WTC11 (cell line): ENCODE results near the gene UNKL. TPM values are rescaled to one million over a fixed set of nuclear protein-coding genes. Genes with fewer than 3 reads are reported as not detected.
A peak's percentile ranks its signal among the peaks of the same experiment; 100 is the strongest.

Source experiments
- ATAC-seq: fragments of 200-7000 bp; cut with Tn5 transposase; 2 replicates; pipeline ENCODE4 v1.10.0; 2021; ENCODE audit warnings: mild to moderate bottlenecking, moderate library complexity
- CTCF ChIA-PET: fragments of 300-600 bp; sonication (Branson Sonifier 250); formaldehyde crosslinking; loops from one replicate; lab custom pipeline; 2021; ENCODE audit warnings: antibody characterized with exemption; lab: Charles Lee
- POLR2A ChIA-PET: fragments of 350-600 bp; sonication (Branson Sonifier 250); formaldehyde crosslinking; loops from one replicate; lab custom pipeline; 2021; ENCODE audit warnings: antibody characterized with exemption; lab: Charles Lee
- DNase-seq: peaks from one replicate; pipeline ENCODE4 v3.0.0; 2021; ENCODE audit warnings: low spot score
- H3K27ac Mint-ChIP-seq: 2 replicates; pipeline ENCODE4 v1.8.0; 2021; ENCODE audit warnings: mixed read lengths
- H3K27me3 Mint-ChIP-seq: 2 replicates; pipeline ENCODE4 v1.8.0; 2021; ENCODE audit warnings: low read depth, mild to moderate bottlenecking, moderate library complexity, mixed read lengths
- H3K36me3 Mint-ChIP-seq: 2 replicates; pipeline ENCODE4 v1.8.0; 2021; ENCODE audit warnings: mixed read lengths
- H3K4me1 Mint-ChIP-seq: 2 replicates; pipeline ENCODE4 v1.8.0; 2022; ENCODE audit warnings: mixed read lengths
- H3K4me3 Mint-ChIP-seq: 2 replicates; pipeline ENCODE4 v1.8.0; 2021; ENCODE audit warnings: mild to moderate bottlenecking, moderate library complexity, mixed read lengths
- H3K9me3 Mint-ChIP-seq: 2 replicates; pipeline ENCODE4 v1.8.0; 2021; ENCODE audit warnings: mixed read lengths
- AFF4 ChIP-seq: sonication (generic); formaldehyde crosslinking; IDR thresholded peaks from 2 replicates; pipeline ENCODE4 v1.8.1; 2023; ENCODE audit warnings: mild to moderate bottlenecking, missing genetic modification reagents, borderline replicate concordance
- AR ChIP-seq: fragments of 250-450 bp; sonication (Bioruptor Pico); IDR thresholded peaks from 2 replicates; pipeline ENCODE4 v1.9.0; 2021; ENCODE audit warnings: mild to moderate bottlenecking
- CBFB ChIP-seq: sonication (generic); formaldehyde crosslinking; IDR thresholded peaks from 2 replicates; pipeline ENCODE4 v1.8.1; 2022; ENCODE audit warnings: mild to moderate bottlenecking, low read depth, missing genetic modification reagents
- ELF4 ChIP-seq: sonication (generic); formaldehyde crosslinking; IDR thresholded peaks from 2 replicates; pipeline ENCODE4 v1.8.1; 2022; ENCODE audit warnings: low read depth, mild to moderate bottlenecking, moderate library complexity, missing genetic modification reagents
- EMX1 ChIP-seq: fragments of 250-450 bp; sonication (Bioruptor Pico); IDR thresholded peaks from 2 replicates; pipeline ENCODE4 v1.8.0; 2021; ENCODE audit warnings: mild to moderate bottlenecking
- JUN ChIP-seq: sonication (generic); formaldehyde crosslinking; IDR thresholded peaks from 2 replicates; pipeline ENCODE4 v1.8.0; 2023; ENCODE audit warnings: mild to moderate bottlenecking, missing genetic modification reagents
- NFYB ChIP-seq: sonication (generic); formaldehyde crosslinking; conservative IDR thresholded peaks from 2 replicates; pipeline ENCODE4 v1.8.0; 2022; ENCODE audit warnings: low read depth, missing genetic modification reagents
- RORB ChIP-seq: fragments of 250-450 bp; sonication (Bioruptor Pico); IDR thresholded peaks from 2 replicates; pipeline ENCODE4 v1.9.0; 2021; ENCODE audit warnings: mild to moderate bottlenecking
- USF1 ChIP-seq: sonication (generic); formaldehyde crosslinking; IDR thresholded peaks from 2 replicates; pipeline ENCODE4 v1.8.0; 2022; ENCODE audit warnings: mild to moderate bottlenecking, missing genetic modification reagents
- ZNF121 ChIP-seq: sonication (generic); formaldehyde crosslinking; IDR thresholded peaks from 2 replicates; pipeline ENCODE4 v1.8.0; 2023; ENCODE audit warnings: missing genetic modification reagents
- ZNF317 ChIP-seq: sonication (generic); formaldehyde crosslinking; IDR thresholded peaks from 2 replicates; pipeline ENCODE4 v1.8.1; 2023; ENCODE audit warnings: low read depth, mild to moderate bottlenecking, moderate library complexity, missing genetic modification reagents, borderline replicate concordance
- ZNF416 ChIP-seq: fragments of 250-450 bp; sonication (Bioruptor Pico); IDR thresholded peaks from 2 replicates; pipeline ENCODE4 v1.9.0; 2021; ENCODE audit warnings: mild to moderate bottlenecking, inconsistent platforms
- ZNF425 ChIP-seq: fragments of 250-450 bp; sonication (Bioruptor Pico); conservative IDR thresholded peaks from 2 replicates; pipeline ENCODE4 v1.9.0; 2021; ENCODE audit warnings: mild to moderate bottlenecking
- ZNF671 ChIP-seq: fragments of 250-450 bp; sonication (Bioruptor Pico); IDR thresholded peaks from 2 replicates; pipeline ENCODE4 v1.8.0; 2021; ENCODE audit warnings: mild to moderate bottlenecking
- ZSCAN18 ChIP-seq: fragments of 250-450 bp; sonication (Bioruptor Pico); IDR thresholded peaks from 2 replicates; pipeline ENCODE4 v2.1.2; 2022; ENCODE audit warnings: mild to moderate bottlenecking, moderate library complexity
- total RNA-seq: library from RNA; stranded (reverse); gene quantifications from 3 replicates; pipeline ENCODE4 v1.2.3, GENCODE V29; 2021
- TF ChIP-seq, protein P1 (sequence below): sonication (generic); formaldehyde crosslinking; IDR thresholded peaks from 2 replicates; pipeline ENCODE4 v1.8.1; 2023; ENCODE audit warnings: mild to moderate bottlenecking, missing genetic modification reagents, moderate library complexity

The UNKL gene
- total RNA-seq, 1 experiment from 2014 or later = 53.3 TPM

DNA sequence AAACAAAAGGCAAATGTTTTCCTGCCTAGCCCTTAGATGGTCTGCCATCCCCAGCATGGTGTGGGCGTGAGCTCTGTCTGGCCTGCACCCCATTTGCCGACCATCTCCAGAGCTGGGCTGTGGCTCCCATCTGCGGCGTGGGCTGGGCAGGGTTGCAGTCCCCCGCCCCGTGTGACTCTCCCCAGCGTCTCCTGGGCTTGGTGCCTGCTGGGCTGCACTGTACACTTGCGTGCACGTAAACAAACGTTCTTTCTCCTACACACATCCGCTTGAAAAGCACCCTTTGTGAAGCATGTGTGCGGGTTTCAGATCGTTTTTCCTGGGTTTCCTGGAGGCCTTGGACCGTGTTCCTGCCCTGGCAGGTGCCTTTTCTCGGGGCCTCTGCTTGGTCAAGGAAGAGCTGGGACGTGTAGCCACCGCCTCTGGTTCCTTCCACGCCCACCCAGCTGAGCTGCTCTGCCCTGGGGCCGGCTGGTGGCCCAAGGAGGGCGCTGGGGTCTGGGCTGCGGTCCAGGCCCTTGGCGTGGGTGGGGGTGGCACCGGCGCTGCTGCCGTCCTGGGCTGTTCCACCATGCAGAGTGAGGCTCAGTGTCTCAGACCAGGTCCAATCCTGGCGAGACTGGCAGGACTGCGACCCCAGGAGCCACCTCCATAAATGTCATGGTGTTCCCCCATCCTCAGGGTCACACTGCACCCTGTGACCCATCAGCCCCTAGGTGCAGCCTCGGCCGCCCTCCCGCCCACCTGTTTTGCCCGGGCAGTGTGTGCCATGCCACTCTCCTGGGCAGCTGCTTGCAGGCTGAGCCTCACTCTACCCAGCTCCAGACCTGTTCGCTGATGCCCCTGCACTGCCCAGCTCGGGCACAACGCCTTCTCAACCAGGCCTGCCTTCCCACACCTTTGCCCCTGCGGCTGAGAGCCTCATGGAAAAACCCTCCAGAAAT lies 90.9 kb downstream of the UNKL start (continued):
- TF ChIP-seq, protein P1, sequence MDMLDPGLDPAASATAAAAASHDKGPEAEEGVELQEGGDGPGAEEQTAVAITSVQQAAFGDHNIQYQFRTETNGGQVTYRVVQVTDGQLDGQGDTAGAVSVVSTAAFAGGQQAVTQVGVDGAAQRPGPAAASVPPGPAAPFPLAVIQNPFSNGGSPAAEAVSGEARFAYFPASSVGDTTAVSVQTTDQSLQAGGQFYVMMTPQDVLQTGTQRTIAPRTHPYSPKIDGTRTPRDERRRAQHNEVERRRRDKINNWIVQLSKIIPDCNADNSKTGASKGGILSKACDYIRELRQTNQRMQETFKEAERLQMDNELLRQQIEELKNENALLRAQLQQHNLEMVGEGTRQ (CRISPR knock-in tag) = no peak
- TF ChIP-seq NFYB (CRISPR knock-in tag) = no peak
- TF ChIP-seq CBFB (CRISPR knock-in tag) = no peak
- no peak for TF ChIP-seq ZNF671 (CRISPR knock-in tag)
- no peak for TF ChIP-seq ZNF317 (CRISPR knock-in tag)
- no peak for TF ChIP-seq ZNF425
- TF ChIP-seq ZNF121 = no peak
- TF ChIP-seq RORB (CRISPR knock-in tag) = no peak
- TF ChIP-seq, all 79 proteins: peak for 0

DNA sequence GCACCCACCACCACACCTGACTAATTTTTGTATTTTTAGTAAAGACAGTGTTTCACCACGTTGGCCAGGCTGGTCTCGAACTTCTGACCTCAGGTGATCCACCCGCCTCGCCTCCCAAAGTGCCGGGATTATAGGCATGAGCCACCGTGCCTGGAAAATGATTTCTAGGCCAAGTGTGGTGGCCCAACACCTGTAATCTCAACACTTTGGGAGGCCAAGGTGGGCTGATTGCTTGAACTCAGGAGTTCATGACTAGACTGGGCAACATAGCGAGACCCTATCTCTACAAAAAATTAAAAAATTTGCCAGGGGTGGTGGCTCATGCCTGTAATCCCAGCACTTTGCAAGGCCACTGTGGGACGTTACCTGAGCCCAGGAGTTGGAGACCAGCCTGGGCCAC lies 92.1 kb downstream of the UNKL start:
- POLR2A ChIA-PET = no interaction called here
- Mint-ChIP-seq H3K27ac (no peak overlapping the region), H3K4me1 (peaks cover 5% of the 10 kb centered on the region; the same call in 1 of the 2 replicates), H3K27me3 (no peaks in the 10 kb centered on the region), H3K36me3 (peaks cover 48% of the 10 kb centered on the region), H3K4me3 (no peak overlapping the region)
- CTCF ChIA-PET = no interaction called here
- peak; percentile 64 for TF ChIP-seq ZNF121
- TF ChIP-seq ZNF416 = no peak
- no peak for TF ChIP-seq ELF4 (CRISPR knock-in tag)
- TF ChIP-seq EMX1 (CRISPR knock-in tag) = no peak
- TF ChIP-seq AFF4 (CRISPR knock-in tag) = no peak
- TF ChIP-seq AR (CRISPR knock-in tag) = no peak
- TF ChIP-seq USF1 (CRISPR knock-in tag) = no peak
- no peak for TF ChIP-seq ZSCAN18 (CRISPR knock-in tag)
- TF ChIP-seq JUN (CRISPR knock-in tag) = no peak
- TF ChIP-seq, all 79 proteins: peak for 1
- H3K9me3 Mint-ChIP-seq = no peaks in the 10 kb centered on the region
- ATAC-seq (no peak), DNase-seq (no peak)
